ENCODE data around the gene PDE4A. TPM values are rescaled to one million over a fixed set of nuclear protein-coding genes. Genes with fewer than 3 reads are reported as not detected.

Gene PDE4A
- total RNA-seq, 1 experiment from 2014 or later, result 3.7 TPM

DNA sequence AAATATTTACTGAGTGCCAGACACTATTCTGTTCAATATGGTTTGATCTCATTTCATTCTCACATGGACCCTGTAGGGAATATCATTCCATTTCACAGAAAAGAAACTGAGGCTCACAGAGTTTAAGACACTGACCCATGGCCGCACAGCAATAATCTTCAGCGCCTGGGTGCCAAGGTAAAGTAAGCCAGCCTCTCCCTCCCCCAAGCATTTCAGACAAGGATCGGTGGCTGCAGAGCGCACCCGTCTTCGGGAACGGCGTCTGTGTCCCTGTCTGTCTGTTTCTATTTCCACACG is 4.3 kb upstream of the PDE4A start:
- Mint-ChIP-seq H3K36me3 (ENCODE audit: insufficient read depth, unreplicated experiment) (peaks cover 9% of the 10 kb centered on the region), H3K4me1 (ENCODE audit: low read depth, unreplicated experiment) (peaks cover 16% of the 10 kb centered on the region), H3K9me3 (ENCODE audit: unreplicated experiment) (no peaks in the 10 kb centered on the region), H3K27me3 (ENCODE audit: insufficient read depth, unreplicated experiment) (peaks cover 18% of the 10 kb centered on the region), H3K4me3 (ENCODE audit: unreplicated experiment) (peak overlapping the region; percentile 61), H3K27ac (ENCODE audit: unreplicated experiment) (no peak overlapping the region)
- Histone ChIP-seq H3K9me3 (no peaks in the 10 kb centered on the region), H3K27me3 (replicated peaks; ENCODE audit: control insufficient read depth, insufficient read depth, low read length) (peaks cover 3% of the 10 kb centered on the region), H3K36me3 (ENCODE audit: control insufficient read depth, insufficient read depth, low read length) (no peaks in the 10 kb centered on the region), H3K4me1 (peaks cover 13% of the 10 kb centered on the region), H3K4me3 (ENCODE audit: low read depth, low read length) (peak overlapping the region; percentile 47)
- ChIA-PET POLR2A (no interaction called here), CTCF (interaction anchor here (0.5 to 3.2 kb wide), 7 partner anchors 10 to 253 kb away, joined by 3 to 14 read pairs (median 6); partner anchors contain the start of gene CDC37)
- no peak for DNase-seq
- TF ChIP-seq, protein P1, sequence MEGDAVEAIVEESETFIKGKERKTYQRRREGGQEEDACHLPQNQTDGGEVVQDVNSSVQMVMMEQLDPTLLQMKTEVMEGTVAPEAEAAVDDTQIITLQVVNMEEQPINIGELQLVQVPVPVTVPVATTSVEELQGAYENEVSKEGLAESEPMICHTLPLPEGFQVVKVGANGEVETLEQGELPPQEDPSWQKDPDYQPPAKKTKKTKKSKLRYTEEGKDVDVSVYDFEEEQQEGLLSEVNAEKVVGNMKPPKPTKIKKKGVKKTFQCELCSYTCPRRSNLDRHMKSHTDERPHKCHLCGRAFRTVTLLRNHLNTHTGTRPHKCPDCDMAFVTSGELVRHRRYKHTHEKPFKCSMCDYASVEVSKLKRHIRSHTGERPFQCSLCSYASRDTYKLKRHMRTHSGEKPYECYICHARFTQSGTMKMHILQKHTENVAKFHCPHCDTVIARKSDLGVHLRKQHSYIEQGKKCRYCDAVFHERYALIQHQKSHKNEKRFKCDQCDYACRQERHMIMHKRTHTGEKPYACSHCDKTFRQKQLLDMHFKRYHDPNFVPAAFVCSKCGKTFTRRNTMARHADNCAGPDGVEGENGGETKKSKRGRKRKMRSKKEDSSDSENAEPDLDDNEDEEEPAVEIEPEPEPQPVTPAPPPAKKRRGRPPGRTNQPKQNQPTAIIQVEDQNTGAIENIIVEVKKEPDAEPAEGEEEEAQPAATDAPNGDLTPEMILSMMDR (IDR thresholded peaks at IDR 0.05; ENCODE audit: insufficient read depth in 1 of 2, low read depth in 1 of 2, low read length in 1 of 2, severe bottlenecking in 1 of 2, unreplicated experiment in 1 of 2), result no peak
- intact Hi-C loops (cut with micrococcal nuclease; ENCODE audit: unreplicated experiment), result no loop called here
- BruUV-seq (replicated peaks), result no TSS peak

DNA sequence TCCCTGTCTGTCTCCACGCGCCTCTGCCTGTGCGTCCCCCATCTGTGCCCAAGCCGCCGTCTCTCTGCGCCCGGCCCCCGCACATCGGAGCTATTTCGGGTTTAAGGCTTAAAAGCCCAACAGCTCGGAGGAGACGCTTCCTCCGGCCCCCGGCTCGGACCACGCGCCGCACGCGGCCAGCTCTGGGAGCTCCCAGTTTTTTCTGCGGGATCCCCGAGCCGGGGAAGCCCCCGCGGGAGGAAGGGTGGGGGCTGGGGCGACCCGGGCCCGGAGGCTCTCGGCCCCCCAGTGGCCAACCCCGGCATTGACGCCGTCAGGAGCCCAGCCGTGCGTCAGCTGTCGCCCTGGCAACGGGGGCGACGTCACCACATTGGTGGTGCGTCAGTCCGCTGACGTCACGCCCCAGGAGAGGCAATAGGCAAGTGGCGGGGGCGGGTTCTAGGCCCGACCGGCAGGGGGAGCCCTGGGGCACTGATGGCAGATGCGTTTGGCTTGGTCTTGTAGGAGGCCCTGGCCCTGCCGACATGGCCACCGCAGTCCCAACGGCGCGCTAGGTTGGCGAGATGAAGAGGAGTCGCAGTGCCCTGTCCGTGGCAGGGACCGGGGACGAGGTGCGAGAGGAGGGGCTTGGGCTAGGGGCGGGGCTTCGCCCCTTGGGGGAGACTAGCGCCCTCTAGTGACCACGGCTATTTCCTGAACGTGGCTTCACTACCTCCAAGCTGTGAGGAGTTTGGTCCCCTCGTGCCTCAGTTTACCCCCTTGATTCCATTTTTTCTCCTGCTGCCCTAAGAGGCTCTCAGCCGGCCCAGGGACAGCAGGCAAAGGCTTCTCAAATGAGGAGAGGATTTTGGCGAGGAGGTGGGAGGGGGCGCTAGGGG is 3.7 kb upstream of the PDE4A start:
- intact Hi-C loops (cut with micrococcal nuclease; ENCODE audit: unreplicated experiment), result no loop called here
- H3K4me3 Mint-ChIP-seq (ENCODE audit: unreplicated experiment), result peak overlapping the region; percentile 61

DNA sequence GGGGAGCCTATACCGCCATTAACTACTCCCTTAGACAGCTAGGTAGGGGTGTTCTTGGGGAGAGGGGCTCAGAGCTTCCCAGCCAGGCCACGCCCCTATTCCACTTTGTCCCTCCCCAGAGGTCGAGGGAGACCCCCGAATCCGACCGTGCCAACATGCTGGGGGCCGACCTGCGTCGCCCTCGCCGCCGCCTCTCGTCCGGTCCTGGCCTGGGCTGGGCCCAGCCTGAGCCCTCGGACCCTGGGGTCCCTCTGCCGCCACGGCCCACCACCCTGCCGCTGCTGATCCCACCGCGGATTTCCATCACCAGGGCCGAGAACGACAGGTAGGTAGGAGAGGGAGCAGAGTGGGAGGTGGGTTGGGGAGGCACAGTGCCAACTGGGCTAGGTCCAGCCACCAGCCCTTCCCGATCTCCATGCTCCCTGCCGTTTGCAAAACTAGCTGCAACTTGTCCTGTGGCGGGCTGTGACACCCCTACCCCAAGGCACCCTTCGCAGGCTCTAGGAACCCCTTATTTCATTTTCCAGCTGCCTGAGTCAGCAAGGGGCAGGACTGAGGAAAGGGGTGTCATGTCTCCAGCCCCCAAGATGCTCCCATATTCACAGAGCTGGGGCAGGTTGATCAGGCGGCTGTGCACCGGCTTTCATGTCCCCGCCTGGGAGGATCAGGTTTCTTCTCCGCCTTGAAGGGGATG is 2.6 kb upstream of the PDE4A start:
- Histone ChIP-seq H3K4me3 (ENCODE audit: low read depth, low read length) (no peak overlapping the region), H3K9me3 (no peaks in the 10 kb centered on the region), H3K27me3 (replicated peaks; ENCODE audit: control insufficient read depth, insufficient read depth, low read length) (peaks cover 7% of the 10 kb centered on the region), H3K4me1 (peaks cover 15% of the 10 kb centered on the region), H3K36me3 (ENCODE audit: control insufficient read depth, insufficient read depth, low read length) (no peaks in the 10 kb centered on the region)
- POLR2A ChIA-PET, result no interaction called here
- DNase-seq, result no peak
- intact Hi-C loops (cut with micrococcal nuclease; ENCODE audit: unreplicated experiment), result no loop called here
- Mint-ChIP-seq H3K36me3 (ENCODE audit: insufficient read depth, unreplicated experiment) (peaks cover 9% of the 10 kb centered on the region), H3K9me3 (ENCODE audit: unreplicated experiment) (no peaks in the 10 kb centered on the region), H3K4me3 (ENCODE audit: unreplicated experiment) (no peak overlapping the region), H3K4me1 (ENCODE audit: low read depth, unreplicated experiment) (peaks cover 16% of the 10 kb centered on the region), H3K27ac (ENCODE audit: unreplicated experiment) (no peak overlapping the region), H3K27me3 (ENCODE audit: insufficient read depth, unreplicated experiment) (peaks cover 30% of the 10 kb centered on the region)
- BruUV-seq (replicated peaks), result no TSS peak
- CTCF ChIA-PET, result interaction anchor here (0.7 to 2.8 kb wide), 6 partner anchors 10 to 321 kb away, joined by 3 to 9 read pairs (median 6); partner anchors contain the start of gene CDC37
- TF ChIP-seq, protein P1 (IDR thresholded peaks at IDR 0.05; ENCODE audit: insufficient read depth in 1 of 2, low read depth in 1 of 2, low read length in 1 of 2, severe bottlenecking in 1 of 2, unreplicated experiment in 1 of 2), result no peak

More for the DNA sequence above, 3.7 kb upstream of the PDE4A start:
- no peaks in the 10 kb centered on the region for H3K36me3 ChIP-seq (ENCODE audit: control insufficient read depth, insufficient read depth, low read length)
- H3K36me3 Mint-ChIP-seq (ENCODE audit: insufficient read depth, unreplicated experiment), result peaks cover 9% of the 10 kb centered on the region
- peaks cover 15% of the 10 kb centered on the region for H3K4me1 ChIP-seq
- H3K9me3 Mint-ChIP-seq (ENCODE audit: unreplicated experiment), result no peaks in the 10 kb centered on the region
- no peaks in the 10 kb centered on the region for H3K9me3 ChIP-seq
- peak; percentile 84 to 91 for DNase-seq
- peaks cover 4% of the 10 kb centered on the region for H3K27me3 ChIP-seq (replicated peaks; ENCODE audit: control insufficient read depth, insufficient read depth, low read length)
- peak overlapping the region; percentile 40 for H3K27ac Mint-ChIP-seq (ENCODE audit: unreplicated experiment)
- peaks cover 16% of the 10 kb centered on the region for H3K4me1 Mint-ChIP-seq (ENCODE audit: low read depth, unreplicated experiment)
- no TSS peak for BruUV-seq (replicated peaks)
- H3K27me3 Mint-ChIP-seq (ENCODE audit: insufficient read depth, unreplicated experiment), result peaks cover 23% of the 10 kb centered on the region
- H3K4me3 ChIP-seq (ENCODE audit: low read depth, low read length), result peak overlapping the region; percentile 47
- ChIA-PET POLR2A (no interaction called here), CTCF (interaction anchor here (0.5 to 3.2 kb wide), 10 partner anchors 11 to 446 kb away, joined by 3 to 14 read pairs (median 4); partner anchors contain the start of gene CDC37)
- TF ChIP-seq, protein P1 (IDR thresholded peaks at IDR 0.05; ENCODE audit: insufficient read depth in 1 of 2, low read depth in 1 of 2, low read length in 1 of 2, severe bottlenecking in 1 of 2, unreplicated experiment in 1 of 2), result peak; percentile 81 to 84
